GM18511 (cell line): ENCODE results near the gene RGS14.
"Not testable (repeated sequence)": the region's sequence is repeated elsewhere in the genome, so short reads cannot be mapped to it uniquely, and the experiment has no call there.

ENCODE experiments used
- ATAC-seq: cut with Tn5 transposase; IDR thresholded peaks from one replicate; pipeline ENCODE4 v1.9.1; 2021; ENCODE audit warnings: mild to moderate bottlenecking, moderate library complexity; ENCODE audit not compliant: unreplicated experiment

The RGS14 gene

DNA sequence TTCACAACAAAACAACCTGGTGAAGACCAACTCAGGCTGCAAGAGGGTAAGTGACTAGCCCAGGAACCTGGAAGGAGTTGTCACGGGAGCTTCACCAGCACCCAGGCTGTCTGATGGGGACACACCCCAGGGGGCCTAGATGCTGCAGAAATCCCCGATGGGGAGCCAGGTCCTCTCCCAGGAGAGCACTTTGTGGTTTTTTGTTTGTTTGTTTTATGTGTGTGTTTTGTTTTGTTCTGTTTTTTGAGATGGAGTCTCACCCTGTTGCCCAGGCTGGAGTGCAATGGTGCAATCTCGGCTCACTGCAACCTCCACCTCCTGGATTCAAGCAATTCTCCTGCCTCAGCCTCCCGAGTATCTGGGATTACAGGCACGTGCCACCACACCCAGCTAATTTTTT, 17.8 kb downstream of the RGS14 start:
- not testable (repeated sequence) for ATAC-seq

DNA sequence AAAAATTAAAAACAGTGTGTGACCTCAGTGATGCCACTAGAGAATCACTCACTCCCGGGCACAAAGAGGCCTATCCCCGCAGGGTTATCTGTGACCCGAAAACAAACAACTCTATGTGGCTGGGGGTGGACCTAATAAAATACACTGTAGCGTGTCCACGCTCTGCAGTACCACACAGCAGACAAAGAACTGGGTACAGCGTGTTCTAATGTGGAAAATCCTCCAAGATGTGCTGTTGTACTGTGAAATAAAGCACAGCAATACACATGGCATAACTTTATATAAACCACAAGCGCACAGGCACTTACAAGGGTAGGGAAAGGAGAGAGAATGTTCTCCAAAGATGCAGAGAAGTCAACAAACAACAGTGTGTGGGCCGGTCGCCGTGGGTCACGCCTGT, 18.4 kb downstream of the RGS14 start:
- no peak for ATAC-seq

DNA sequence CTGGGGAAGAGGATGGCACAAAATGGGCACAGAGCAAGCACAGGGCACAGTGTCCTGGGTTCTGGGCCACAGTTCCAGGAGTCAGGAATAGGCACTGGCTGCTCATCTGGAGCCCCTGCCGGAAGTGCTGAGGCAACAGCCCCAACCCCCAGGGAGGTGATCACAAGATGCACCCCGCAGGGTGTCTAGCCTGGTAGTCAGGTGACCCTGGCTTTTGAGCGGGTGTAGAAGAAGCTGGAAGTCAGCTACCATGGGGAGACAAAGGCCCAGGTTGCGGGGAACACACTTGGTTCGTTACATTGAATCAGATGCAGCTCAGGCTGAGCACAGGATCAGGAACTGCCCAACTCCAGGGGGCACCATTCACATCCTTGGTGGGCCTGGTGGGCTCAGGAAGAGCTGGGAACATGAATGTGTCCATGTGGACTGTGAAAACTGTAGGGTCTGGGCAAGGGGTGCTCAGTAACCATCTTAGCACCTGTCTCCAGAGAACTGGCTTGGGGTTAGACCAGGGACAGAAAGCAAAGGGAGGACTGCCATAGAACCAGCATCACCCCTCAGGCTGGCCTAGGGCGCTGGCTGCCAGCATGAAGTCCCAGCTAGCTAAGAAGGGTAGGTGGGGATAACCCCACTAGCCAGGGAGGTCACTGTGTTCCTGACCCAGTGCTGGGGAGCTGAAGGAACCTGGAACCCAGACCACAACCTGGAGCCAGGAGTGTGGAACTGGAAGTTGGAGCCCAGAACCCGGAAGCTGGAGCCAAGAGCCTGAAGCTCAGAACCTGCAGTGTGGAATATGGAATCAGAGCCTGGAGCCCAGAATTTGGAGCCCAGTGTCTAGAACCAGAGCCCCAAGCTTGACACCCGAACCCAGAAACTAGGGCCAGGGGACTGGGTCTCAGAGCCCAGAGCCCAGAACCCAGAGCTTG, 20.4 kb downstream of the RGS14 start:
- ATAC-seq: no peak

DNA sequence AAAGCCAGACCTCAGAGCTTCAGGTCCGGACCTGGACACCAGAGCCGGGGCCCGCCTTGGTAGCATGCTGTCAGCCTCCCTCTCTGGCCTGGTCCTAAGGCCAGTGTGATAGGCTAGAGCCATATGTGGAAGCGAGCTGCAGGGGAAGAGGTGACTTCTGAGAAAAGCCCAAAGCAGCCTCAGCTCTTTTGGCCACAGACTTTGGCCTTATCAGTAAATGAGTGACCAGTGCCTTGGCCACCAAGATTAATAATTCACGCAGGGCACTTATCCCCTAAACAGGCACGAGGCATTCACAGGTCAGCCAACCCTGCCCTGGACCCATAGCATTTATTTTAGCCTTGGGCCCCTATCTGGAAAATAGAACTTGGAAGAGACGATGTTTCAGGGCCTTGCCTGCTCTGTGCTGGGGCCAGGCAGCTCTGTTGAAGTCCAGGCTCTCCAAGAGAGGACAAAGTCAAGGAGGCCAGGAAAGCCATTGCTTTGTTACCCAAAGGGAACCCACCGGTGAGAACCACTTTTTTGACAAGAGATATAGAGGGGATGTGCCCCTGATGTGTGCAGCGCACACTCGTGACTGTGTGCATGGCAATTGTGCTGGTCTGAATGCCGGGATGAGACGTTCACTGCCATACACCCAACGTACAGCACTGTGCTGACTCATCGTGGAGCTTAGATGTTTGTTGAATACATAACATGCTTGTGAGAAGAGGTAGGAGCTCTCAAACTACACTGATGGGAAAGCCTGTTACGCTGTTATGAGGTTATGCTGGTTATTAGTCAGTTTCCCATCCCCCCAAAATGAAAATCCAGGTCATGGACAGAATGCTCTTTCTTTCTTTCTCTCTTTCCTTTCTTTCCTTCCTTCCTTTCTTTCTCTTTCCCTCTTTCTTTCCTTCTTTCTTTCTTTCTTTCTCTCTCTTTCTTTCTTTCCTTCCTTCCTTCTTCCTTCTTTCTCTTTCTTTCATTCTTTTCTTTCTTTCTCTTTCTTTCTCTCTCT, 21.5 kb downstream of the RGS14 start:
- ATAC-seq: no peak

DNA sequence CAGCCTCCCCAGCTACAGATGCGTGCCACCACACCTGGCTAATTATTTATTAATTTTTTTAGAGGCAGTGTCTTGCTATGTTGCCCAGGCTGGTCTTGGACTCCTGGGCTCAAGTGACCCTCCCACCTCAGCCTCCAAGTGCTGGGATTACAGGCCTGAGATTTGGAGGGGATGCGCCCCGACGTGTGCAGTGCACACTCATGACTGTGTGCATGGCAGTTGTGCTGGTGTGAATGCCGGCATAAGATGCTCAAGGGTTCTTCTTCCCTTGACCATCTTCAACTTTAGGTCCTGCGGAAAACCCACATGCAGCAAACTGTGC, 23.0 kb downstream of the RGS14 start:
- no peak for ATAC-seq

DNA sequence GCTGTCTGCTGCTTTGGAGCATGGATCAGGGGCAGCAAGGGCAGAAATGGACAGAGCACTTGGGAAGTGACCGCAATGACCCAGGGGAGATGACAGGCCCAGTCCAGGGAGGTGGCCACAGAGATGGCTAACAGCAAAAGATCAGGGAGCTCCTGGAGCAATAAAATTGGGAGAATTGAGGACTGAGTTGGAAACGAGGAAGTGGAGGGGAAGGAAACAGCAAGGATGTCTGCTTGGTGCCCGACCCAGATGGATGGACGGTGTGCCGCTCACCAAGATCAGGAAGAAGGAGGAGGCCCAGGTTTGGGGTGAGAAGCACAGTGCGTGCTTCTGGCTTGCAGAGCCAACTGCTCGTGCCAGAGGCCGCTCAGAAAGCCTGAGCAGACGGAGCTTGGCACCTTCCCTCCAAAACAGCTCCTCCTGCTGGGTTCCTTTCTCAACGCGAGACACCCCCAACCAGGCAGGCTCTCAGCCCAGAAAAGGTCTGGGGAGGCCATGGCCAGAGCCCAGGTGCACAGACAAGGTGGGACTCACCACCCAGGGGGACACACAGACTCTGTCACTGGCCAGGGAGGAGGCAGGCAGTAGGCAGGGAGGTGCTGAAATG, 24.8 kb downstream of the RGS14 start:
- no peak for ATAC-seq

DNA sequence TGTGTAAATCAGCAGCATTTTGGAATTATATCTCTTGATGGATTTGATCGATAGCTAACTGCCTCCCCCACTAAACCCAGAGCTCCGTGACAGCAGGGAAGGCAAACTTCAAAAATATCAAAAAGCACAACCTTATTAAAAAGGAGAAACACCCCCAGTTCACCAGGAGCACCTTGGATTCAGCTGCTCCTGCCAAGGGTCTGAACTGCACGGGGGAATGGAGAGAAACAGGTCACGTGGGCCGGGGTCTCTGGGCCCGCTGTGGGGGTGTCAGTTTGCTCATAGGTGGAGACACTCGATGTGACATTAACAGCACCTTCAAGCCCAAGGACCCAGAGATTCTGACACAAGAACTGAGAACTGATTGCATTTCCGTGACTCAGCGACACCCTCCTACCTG, 25.5 kb downstream of the RGS14 start:
- ATAC-seq: no peak

DNA sequence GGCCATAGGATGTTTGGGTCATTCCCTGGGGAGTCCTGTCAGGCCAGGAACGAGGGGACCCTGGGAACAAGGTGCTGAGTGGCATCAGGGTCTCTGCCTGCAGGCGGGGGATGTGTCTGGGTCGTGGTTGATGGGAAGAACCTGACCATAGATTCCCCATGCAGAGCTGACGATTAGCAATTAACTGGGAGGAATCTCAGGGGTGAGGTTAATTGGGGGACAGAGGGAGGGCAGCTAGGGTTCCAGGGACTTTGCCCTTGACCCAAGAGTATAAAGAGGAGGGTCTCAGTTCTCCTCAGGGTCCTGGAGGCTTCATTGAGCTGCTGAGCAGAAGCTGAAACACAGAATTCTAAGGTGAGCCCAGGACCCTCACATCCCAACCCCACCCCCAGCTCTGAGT, 26.4 kb downstream of the RGS14 start, which contains the start of gene SLC34A1:
Gene SLC34A1, plus strand, starts transcription at position 301 of the 400 bp plus-strand sequence. CDS start 1,308 bp downstream, outside the sequence.
- no peak for ATAC-seq

DNA sequence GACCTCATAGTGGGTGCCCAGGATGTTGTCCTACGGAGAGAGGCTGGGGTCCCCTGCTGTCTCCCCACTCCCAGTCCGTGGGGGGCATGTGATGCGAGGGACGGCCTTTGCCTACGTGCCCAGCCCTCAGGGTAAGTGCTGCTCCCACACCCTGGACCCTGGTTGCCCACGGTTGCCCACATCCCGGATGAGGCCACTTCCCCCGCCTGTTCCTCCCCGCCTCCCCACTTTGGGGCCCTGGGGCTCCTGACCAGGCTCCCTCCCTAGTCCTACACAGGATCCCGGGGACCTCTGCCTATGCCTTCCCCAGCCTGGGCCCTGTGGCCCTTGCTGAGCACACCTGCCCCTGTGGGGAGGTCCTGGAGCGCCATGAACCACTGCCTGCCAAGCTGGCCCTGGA, 28.0 kb downstream of the RGS14 start:
- ATAC-seq: no peak

DNA sequence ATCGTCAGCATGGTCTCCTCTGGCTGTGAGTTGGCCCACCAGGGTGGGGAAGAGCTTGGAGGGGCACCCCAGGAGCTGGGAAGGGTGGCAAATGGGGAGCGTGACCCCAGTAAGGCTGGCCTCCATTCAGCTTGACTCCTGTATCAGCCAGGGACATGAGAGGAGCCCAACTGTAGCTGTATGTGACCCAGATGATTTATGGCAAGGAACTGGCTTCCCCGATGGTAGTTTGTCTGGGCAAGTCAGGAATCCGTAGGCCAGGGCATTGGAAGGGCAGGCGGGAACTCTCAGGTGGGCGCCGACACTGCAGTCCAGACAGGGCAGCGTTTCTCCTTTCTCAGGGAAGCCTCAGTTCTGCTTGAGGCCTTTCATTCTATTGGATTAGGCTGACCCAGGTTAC, 28.8 kb downstream of the RGS14 start:
- ATAC-seq: no peak

DNA sequence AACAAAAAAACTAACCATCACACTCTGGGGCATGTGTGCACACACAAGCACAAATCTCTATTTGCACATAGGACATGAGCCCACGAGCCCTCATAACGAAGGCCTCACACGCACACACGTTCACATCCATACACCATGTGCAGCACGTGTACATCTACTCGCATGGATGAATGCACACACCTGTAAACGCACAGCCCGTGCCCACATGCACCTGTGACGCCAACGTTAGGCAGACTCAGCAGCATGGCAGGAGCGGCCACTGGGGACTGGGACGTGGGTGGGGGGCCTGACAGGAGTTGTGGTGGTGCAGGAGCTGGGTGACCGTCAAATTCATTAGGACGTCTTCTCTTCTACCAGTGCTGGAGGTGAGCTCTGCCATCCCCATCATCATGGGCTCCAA, 29.7 kb downstream of the RGS14 start:
- no peak for ATAC-seq

DNA sequence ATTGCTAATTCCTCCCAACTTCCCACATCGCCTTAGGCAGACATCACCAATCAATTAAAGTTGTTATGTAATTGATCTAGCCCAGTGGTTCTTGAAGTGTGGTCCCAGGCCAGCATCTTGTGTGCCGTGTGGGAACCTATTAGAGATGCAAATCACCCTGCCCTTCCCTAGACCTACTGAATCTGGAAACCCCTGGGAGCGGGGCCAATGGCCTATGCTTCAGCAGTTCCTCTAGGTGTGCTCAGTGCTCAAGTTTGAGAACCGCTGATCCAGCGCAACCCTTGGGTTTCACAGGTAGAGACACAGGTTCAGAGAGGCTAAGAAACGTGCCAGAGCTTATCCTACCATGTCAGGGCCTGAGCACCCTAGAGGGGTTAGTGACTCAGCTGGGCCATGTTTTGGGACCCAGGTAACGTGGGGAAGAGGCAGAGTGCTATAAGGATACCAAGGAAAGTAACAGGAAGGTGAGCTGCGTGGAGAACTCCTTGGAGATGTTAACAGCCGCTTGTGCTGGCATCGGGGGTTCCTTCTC, 30.9 kb downstream of the RGS14 start:
- no peak for ATAC-seq

DNA sequence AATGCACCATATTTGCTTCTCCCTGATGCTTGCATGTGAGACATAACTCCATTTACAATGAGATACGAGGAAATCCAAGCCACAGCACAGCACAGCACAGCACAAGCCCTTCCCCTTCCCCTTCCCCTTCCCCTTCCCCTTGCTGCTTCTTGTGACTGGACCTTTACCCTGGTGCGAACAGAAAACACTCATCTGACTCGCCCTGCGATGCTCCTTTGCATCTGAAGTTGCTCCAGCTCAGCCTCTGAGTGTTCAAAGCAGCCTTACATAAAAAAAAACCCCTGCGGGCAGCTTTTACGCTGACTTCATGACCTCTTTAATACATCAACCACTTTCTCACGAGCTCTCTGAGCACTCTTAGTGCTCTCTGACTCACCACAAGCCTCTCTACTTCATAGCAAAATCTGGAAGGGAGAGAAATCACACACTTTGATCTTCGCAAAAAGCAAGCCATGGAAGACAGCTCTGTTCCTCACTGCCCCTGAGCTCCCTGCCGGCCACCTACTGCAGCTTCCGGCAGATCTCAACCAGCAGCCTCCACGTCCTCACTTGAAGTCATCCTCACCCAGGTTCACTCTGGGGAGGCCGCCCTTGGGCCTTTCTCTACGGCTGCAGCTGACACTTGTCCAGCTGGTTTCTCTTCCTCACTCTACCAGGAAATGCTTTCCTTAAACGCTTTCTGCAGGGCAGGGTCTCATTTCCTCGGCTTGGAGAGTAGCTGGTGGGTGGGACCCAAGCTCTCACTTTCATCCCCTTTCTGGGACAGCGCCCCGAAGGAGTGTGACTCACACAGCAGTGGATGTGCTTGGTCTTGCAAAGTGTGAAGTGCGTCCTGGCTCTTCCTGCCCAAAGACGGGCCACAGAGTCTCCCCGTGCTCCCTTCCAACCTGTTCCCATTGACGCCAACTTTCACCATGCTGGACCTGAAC, 31.8 kb downstream of the RGS14 start:
- peak; percentile 51 for ATAC-seq

DNA sequence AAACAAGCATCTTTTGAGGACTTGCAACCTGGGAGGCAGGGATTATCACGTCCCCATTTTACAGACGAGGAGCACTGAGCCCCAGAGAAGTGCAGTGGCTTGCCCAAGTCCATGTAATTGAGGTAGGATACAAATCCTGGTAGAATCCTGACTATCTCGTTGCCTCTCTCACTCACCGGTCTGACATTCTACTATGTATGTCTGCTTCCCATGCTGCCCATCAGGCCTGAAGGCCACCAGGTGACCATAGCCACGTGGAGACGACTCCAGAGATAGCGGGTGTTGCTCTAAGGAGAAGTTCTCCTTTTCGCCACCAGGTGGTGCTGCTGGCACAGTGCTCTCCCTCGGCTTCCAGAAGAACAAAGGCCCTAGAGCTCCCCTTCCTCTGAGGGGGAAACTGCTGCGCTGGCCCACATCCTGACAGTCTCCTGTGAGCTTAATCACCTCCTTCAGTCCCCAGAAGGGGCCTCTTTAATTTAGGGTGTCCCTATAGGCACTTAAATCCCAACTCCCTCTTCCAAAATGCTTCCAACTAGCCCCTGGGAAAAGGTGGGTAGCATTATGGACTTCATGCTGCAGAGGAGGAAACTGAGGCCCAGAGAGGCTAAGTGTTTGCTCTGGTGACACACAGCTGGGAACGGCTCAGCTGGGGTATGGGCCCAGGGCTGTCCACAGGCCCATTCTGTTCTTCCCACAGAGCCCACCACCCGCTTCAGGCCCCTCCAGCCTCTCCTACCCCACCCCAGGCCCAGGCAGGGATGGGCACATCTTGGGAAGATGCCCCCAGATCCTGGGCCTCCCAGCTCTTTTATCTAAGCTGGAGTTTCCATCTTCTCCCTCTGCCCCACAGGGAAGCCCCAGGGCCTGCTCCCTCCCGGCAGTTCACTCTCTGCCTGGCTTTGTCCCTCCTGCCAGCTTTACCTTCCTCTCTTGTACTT, 32.9 kb downstream of the RGS14 start:
- peak; percentile 67 for ATAC-seq

DNA sequence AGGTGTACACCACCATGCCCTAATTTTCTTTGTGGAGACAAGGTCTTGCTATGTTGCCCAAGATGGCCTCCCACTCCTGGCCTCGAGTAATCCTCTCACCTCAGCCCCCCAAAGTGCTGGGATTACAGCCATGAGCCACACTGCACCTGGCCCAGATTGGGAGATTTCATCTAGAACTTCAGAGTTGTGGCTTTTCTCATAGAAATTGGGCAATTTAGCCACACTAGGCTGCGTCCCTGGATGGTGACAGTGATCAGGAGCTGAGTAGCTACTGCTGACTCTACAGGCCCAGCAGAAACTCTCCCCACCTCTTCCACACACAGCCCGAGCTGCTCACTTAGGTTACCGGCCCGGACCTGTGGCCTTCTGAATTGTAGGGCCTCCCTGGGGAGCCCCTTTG, 35.0 kb downstream of the RGS14 start:
- ATAC-seq: no peak

DNA sequence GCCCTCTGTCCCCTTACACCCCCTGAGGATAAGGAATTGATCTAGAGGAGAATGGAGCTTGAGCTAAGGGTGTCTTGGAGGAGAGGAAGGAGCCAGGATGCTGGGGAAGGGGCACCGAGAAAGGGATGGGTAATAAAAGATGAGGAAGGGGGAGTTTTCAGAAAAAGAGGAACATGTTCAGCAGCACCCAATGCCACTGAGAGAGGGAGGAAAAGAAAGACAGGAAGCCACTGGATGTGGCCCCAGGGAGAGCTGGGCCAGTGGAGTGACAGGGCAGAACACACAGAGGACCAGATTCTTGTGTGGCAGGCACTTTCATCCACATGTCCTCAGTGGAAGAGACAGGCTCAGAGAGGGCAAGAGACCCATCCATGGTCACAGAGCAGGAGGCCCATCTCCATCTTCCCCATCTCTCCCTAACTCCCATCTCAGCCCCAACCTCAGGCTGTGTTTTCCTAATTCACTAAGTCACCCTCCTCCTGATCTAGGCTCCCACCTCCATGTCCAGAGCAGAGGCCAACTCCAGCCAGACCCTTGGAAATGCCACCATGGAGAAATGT, 35.6 kb downstream of the RGS14 start:
- no peak for ATAC-seq

DNA sequence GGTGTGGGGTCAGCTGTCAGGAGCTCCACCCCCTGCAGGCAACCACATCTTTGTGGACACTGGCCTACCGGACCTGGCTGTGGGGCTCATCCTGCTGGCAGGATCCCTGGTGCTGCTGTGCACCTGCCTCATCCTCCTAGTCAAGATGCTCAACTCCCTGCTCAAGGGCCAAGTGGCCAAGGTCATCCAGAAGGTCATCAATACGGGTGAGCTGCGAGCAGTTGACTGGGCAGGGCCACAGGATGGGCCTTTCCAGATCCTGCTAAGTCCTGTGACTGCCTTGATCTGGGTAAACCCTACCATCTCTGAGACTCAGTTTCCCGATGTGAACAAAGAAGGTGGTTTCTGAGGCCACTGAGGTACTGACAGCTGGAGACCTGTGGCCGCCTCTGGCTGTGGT, 36.3 kb downstream of the RGS14 start:
- no peak for ATAC-seq

DNA sequence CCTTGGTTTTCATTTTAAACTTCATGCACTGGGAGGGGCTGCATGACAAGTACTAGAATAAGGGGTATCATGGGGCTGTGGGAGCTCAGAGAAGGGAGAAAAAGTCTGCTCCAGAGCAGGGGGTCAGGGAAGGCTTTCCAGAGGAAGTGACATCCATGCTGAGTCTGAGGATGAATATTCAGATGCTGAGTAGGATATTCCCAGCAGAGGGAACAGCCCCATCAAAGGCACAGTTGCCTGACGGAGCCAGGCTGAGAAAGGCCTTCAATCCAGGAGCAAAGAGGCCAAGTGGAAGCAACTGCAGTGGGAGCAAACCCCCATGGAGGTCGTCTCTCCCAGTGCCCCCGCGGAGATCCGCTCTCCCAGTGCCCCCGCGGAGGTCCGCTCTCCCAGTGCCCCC, 38.4 kb downstream of the RGS14 start:
- ATAC-seq: no peak

DNA sequence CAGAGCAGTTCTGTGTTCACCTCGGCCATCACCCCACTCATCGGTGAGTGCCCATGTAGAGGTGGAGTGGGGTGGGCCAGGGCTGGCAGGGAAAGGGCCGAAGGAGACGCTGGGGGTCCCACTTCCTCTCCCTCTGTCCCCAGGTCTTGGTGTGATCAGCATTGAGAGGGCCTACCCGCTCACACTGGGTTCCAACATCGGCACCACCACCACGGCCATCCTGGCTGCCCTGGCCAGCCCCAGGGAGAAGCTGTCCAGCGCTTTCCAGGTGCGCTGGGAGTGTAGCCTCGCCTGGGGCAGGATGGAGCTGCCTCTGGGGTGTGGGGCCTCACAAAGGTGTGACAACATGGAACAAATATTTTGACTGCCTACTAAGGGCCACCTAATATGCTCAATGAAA, 39.1 kb downstream of the RGS14 start:
- no peak for ATAC-seq
